ENCODE measurements around the gene TMEFF2. TPM values are rescaled to one million over a fixed set of nuclear protein-coding genes. Genes with fewer than 3 reads are reported as not detected.

Gene TMEFF2, protein sequence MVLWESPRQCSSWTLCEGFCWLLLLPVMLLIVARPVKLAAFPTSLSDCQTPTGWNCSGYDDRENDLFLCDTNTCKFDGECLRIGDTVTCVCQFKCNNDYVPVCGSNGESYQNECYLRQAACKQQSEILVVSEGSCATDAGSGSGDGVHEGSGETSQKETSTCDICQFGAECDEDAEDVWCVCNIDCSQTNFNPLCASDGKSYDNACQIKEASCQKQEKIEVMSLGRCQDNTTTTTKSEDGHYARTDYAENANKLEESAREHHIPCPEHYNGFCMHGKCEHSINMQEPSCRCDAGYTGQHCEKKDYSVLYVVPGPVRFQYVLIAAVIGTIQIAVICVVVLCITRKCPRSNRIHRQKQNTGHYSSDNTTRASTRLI
- total RNA-seq, result not detected in 2 replicates

- peak; percentile 16 for DNase-seq (ENCODE audit: low read depth)
- TF ChIP-seq CTCF (IDR thresholded peaks at IDR 0.05; ENCODE audit: insufficient read depth, low read depth, low read length), result no peak
- H3K4me3 ChIP-seq (ENCODE audit: low read depth, low read length), result peak within 1 kb of the TSS; percentile 58
Observed at GRCh38 chr2:192194866-192195547, at the start of gene TMEFF2. Gene TMEFF2 (minus strand): TSS chr2:192194933. CDS start chr2:192194524, 409 bp downstream.

DNA sequence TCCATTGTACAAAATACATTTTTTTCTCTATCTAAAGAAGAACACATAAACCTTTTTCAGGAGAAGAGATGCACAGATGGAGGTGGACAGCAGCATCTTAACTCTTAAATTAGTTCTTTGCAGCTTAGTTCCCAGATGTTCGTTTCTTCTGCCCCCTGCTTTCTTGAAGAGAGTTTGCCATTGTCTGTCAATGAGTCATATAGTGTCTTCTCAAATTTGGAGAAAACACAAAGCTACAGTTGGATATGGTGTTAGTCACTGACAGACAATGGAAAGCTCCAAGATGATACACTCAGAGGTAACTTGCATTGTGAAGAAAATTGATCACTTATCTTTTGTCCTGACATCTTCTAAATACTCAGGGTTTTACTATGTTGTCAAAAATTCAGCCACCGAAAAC, 48.8 kb upstream of the TMEFF2 start:
- no peak overlapping the region for H3K4me3 ChIP-seq (ENCODE audit: low read depth, low read length)
- TF ChIP-seq CTCF (IDR thresholded peaks at IDR 0.05; ENCODE audit: insufficient read depth, low read depth, low read length), result no peak
- no peak for DNase-seq (ENCODE audit: low read depth)

GRCh38 chr2:192236136-192236535, 41.4 kb upstream of the TMEFF2 start:
- DNase-seq (ENCODE audit: low read depth), result peak; percentile 28

DNA sequence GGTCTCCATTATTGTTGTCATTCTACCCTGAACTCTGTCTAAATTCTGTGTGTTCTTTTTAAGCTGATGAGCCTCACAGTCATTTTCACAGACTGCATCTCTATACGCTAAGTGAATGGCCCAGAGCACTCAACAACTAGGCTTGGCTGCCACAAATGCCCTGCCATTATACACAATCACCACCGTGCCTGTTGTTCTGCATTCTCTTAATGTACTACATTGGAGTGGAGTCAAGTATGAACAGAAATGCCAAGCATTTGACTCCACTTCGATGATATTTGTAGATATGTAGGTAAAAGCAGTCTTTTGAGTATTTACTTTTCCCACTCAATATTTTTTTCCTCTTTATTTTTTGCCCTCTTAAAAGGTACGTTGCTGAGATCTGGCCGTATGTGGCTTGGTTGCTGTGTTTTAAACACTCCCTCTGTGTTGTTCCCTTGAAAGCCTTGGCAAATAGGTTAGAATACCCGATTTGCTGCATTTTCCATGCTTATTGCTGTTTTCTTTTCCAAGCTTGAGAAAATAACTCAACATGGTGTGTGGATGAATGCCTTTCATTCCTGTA, 36.2 kb upstream of the TMEFF2 start:
- no peak for TF ChIP-seq CTCF (IDR thresholded peaks at IDR 0.05; ENCODE audit: insufficient read depth, low read depth, low read length)
- no peak for DNase-seq (ENCODE audit: low read depth)
- H3K4me3 ChIP-seq (ENCODE audit: low read depth, low read length), result no peak overlapping the region

More at GRCh38 chr2:192236136-192236535, 41.4 kb upstream of the TMEFF2 start:
- H3K4me3 ChIP-seq (ENCODE audit: low read depth, low read length), result no peak overlapping the region
- no peak for TF ChIP-seq CTCF (IDR thresholded peaks at IDR 0.05; ENCODE audit: insufficient read depth, low read depth, low read length)

GRCh38 chr2:192228685-192229084, 34.0 kb upstream of the TMEFF2 start:
- DNase-seq (ENCODE audit: low read depth), result no peak
- no peak overlapping the region for H3K4me3 ChIP-seq (ENCODE audit: low read depth, low read length)
- no peak for TF ChIP-seq CTCF (IDR thresholded peaks at IDR 0.05; ENCODE audit: insufficient read depth, low read depth, low read length)

- TF ChIP-seq CTCF (IDR thresholded peaks at IDR 0.05; ENCODE audit: insufficient read depth, low read depth, low read length), result no peak
- DNase-seq (ENCODE audit: low read depth), result no peak
- no peak overlapping the region for H3K4me3 ChIP-seq (ENCODE audit: low read depth, low read length)
Observed at GRCh38 chr2:192218970-192219369, 24.2 kb upstream of the TMEFF2 start.

All from fibroblast of villous mesenchyme (primary cell).